Suprapubic skin (tissue), 4 donors: Measurements from ENCODE around the gene SLCO3A1.
"Not testable (repeated sequence)": the region's sequence is repeated elsewhere in the genome, so short reads cannot be mapped to it uniquely, and the experiment has no call there.

Experiments used
- POLR2A ChIP-seq, 2 donors: fragments of 450-650 bp; IDR thresholded peaks; one replicate each; pipeline ENCODE4 v1.6.1; 2017; ENCODE audit warnings: antibody characterized with exemption in 2 of 2, mild to moderate bottlenecking in 2 of 2, moderate library complexity in 2 of 2
- POLR2AphosphoS5 ChIP-seq, 3 donors: sonication (generic); formaldehyde crosslinking; IDR thresholded peaks; one replicate each; pipeline ENCODE4 v1.6.1; 2017; ENCODE audit warnings: antibody characterized with exemption in 3 of 3
- TF ChIP-seq, protein P1 (sequence below), 2 donors: fragments of 200-600 bp in 1 of 2; fragments of 450-650 bp in 1 of 2; sonication (generic) in 1 of 2; IDR thresholded peaks; one replicate each; pipeline ENCODE4 v1.5.1; 2016 to 2019; ENCODE audit warnings: antibody characterized with exemption in 2 of 2, mild to moderate bottlenecking in 1 of 2, moderate library complexity in 1 of 2

- TF ChIP-seq, protein P1, sequence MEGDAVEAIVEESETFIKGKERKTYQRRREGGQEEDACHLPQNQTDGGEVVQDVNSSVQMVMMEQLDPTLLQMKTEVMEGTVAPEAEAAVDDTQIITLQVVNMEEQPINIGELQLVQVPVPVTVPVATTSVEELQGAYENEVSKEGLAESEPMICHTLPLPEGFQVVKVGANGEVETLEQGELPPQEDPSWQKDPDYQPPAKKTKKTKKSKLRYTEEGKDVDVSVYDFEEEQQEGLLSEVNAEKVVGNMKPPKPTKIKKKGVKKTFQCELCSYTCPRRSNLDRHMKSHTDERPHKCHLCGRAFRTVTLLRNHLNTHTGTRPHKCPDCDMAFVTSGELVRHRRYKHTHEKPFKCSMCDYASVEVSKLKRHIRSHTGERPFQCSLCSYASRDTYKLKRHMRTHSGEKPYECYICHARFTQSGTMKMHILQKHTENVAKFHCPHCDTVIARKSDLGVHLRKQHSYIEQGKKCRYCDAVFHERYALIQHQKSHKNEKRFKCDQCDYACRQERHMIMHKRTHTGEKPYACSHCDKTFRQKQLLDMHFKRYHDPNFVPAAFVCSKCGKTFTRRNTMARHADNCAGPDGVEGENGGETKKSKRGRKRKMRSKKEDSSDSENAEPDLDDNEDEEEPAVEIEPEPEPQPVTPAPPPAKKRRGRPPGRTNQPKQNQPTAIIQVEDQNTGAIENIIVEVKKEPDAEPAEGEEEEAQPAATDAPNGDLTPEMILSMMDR (IDR thresholded peaks at IDR 0.05) = not testable (repeated sequence)
- not testable (repeated sequence) for TF ChIP-seq POLR2AphosphoS5, POLR2A (IDR thresholded peaks at IDR 0.05)
Measured at GRCh38 chr15:91963747-91964146, 110.2 kb downstream of the SLCO3A1 start.
